Measurements from ENCODE around the gene PTPN13.
"Not testable (repeated sequence)": the region's sequence is repeated elsewhere in the genome, so short reads cannot be mapped to it uniquely, and the experiment has no call there.

Gene PTPN13

GRCh38 chr4:86653237-86653865 is 59.2 kb downstream of the PTPN13 start:
- DNase-seq: no peak

DNA sequence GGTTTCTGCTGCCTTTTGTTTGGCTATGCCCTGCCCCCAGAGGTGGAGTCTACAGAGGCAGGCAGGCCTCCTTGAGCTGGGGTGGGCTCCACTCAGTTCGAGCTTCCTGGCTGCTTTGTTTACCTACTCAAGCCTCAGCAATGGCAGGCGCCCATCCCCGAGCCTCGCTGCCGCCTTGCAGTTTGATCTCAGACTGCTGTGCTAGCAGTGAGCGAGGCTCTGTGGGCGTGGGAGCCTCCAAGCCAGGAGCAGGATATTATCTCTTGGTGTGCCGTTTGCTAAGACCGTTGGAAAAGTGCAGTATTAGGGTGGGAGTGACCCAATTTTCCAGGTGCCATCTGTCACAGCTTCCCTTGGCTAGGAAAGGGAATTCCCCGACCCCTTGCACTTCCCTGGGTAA is 62.7 kb downstream of the PTPN13 start:
- DNase-seq: not testable (repeated sequence)

- DNase-seq: no peak
Observed at GRCh38 chr4:86657382-86657781, 63.3 kb downstream of the PTPN13 start.

DNA sequence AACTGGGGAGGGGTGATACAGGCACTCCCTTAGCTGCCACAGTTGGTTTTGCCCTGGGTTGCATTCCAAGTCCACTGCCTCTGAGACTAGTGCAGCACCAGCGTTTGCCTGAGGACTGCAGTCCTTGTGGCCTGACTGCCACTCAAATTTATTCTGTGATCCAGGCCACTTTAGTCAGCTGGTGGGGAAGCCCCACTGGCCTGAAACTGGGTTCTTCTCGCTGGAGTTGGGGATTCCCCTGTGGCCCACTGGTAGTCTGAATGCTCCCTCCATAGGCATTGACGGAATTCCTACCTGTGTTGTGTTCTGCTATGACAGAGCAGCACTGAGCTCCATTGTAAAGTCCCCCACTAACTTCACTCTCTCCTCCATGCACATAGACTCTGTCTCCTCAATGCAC is 63.8 kb downstream of the PTPN13 start:
- no peak for DNase-seq

- DNase-seq: no peak
Observed at GRCh38 chr4:86660401-86660800, 66.3 kb downstream of the PTPN13 start.

DNA sequence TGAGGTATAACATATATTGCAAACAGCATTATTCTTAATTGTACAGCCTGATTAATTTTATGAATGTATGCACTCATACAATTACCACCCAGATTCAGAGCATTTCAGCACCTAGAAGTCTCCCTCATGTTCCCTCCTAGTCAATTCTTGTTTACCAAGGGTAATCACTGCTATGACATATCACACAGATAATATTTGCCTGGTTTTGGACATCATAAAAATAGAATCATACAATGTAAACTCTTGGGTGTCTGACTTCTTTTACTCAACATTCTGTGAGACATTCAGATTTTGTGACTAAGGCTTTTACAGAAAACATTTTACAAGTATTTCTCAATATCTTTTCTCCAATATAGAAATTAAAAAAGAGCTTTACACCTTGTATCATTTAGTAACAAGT is 66.9 kb downstream of the PTPN13 start:
- DNase-seq: no peak

- DNase-seq: no peak
Observed at GRCh38 chr4:86661418-86661817, 67.3 kb downstream of the PTPN13 start.

GRCh38 chr4:86664959-86665358 is 70.8 kb downstream of the PTPN13 start:
- peak; percentile 77 for DNase-seq

GRCh38 chr4:86670298-86670697 is 76.2 kb downstream of the PTPN13 start:
- DNase-seq: no peak

DNA sequence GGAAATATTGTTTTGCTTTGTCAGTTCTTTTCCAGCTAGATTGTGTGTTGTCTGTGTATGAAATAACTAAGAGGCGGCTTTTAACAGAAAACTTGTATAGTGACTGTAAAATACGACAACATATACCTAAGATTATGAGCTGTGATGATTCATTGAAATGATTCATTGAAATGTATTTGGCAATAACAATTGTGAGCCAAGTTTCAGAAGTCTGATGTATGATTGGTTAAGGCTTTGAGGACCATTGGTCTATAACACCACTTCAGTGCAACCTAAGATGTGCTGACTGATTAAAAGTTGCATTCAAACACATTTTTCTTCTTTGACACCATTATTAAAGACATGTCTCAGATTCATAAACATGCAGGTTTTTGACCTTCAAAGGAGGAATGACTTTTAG is 76.6 kb downstream of the PTPN13 start:
- DNase-seq: peak; percentile 60

DNA sequence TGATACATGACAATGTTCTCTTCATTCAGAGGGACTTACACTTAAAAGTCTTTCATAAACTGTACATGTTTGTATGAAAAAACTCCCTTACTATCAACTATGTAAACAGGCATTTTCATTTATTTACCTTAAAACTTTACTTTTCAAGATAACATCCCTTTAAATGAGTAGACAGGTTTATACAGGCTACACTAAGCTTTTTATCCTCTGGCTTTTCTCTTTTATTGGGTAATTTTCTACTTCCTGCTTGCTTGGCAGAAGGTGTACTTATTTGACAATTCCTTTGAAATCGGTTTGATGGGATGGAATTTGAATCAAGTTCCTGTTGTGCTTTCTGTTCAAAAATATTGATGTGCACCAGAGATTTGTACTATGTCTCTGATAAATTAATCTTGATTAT is 81.4 kb downstream of the PTPN13 start:
- DNase-seq: no peak

DNA sequence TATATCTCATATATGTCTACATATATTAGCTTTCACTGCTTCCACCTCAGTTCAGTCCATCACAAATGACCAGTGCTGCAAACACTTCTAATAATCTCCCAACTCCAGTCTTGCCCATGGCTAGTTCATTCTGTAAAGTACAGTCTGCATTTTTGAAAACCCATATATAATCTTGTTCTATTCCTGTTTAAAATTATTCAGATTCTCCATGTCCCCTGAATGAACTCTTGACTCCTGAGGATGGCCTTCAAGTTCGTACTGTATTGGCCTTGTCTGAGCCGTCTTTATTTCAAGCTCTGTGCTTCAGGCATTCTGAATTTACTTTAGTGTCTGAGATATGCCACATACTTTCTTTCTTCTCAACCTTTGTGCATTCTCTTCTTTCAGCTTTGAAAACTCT is 84.7 kb downstream of the PTPN13 start:
- DNase-seq: no peak

GRCh38 chr4:86679441-86679840 is 85.3 kb downstream of the PTPN13 start:
- no peak for DNase-seq

DNA sequence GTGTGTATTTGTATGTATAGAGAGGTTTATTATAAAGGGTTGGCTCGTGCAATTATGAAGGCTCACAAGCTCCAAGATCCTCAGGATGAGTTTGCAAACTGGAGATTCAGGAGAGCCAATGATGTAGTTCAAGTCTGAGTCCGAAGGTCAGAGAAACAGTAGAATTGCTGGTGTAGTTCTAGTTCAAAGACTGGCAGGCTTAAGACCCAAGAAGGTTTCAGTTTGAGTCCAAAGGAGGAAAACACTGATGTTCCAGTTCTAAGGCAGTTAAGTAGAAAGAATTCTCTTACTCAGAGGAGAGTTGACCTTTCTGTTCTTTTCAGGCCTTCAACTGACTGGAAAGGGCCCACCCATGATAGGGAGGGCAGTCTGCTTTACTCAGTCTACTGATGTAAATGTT is 89.1 kb downstream of the PTPN13 start:
- DNase-seq: no peak

DNA sequence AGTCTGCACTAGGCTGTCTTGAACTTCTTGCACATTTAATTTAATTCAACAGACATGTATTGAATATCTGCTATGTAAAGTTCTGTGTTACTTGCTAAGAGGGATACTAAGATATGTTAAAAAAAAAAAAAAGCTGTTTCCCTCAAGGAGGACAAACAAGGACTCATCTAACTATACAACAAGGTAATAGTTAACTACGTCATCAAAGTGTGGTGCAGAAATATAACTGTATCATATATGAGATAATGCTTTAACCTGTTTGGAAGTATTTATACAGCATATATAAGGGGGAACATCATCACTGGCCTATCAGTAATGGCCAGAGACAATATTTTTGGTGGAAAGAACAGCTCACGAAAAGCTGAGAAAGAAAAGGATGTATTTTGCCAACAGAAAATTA is 89.9 kb downstream of the PTPN13 start:
- DNase-seq: no peak

GRCh38 chr4:86685401-86685800 is 91.3 kb downstream of the PTPN13 start:
- DNase-seq: no peak

DNA sequence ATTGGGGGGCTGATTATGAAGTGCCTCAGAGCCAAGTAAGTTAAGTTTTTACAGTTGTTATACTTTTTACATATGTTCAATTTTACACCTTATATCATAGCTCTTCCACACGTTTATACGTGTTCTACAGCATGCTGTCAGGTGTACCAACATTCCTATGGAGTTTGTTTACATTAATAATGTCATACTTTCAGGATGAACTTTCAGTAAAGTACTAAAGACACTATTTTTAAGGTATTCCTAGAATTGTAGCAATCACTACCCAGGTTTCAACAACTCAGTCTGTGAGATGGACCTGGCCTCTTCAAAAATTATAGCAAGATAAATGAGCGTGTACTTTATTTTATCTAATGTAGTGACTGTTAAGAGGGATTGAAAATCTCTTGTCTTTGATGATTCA is 92.6 kb downstream of the PTPN13 start:
- DNase-seq: no peak

- DNase-seq: peak; percentile 41
Observed at GRCh38 chr4:86688026-86688425, 93.9 kb downstream of the PTPN13 start.

- DNase-seq: no peak
Observed at GRCh38 chr4:86704601-86705000, 110.5 kb downstream of the PTPN13 start.

DNA sequence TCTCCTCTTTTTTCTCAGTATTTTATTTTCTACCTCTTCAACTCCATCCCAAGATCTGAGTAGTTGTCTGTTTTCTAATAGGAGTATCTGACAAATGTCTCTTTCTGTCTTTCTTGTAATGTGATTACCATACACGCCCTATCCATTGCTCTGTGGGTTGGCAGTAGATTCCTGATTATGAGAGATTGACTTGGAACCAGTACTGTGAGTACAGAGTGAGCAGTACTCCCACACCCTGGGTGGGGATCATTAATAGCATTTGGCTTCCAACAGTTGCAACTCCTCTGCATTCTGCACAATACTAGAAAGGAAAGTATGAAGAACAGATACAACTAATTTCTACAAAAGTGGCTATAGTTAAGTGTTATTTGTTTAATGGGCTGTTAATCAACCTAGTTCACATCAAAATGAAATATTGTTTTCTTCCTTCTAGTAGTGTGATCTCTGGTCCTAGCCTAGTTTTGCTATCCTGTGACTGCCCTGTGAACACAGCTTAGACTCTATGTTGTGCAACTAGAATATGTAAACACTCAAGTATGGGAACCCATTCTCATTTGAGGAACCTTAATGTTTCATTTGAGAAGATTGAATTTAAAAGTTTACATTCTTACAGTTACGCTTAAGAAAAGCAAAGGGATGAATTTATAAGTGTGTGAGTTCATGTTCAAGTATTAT is 112.9 kb downstream of the PTPN13 start:
- DNase-seq: peak; percentile 28

- peak; percentile 56 for DNase-seq
Observed at GRCh38 chr4:86717651-86718050, 123.5 kb downstream of the PTPN13 start.

GRCh38 chr4:86718152-86718551 is 124.0 kb downstream of the PTPN13 start:
- no peak for DNase-seq

DNA sequence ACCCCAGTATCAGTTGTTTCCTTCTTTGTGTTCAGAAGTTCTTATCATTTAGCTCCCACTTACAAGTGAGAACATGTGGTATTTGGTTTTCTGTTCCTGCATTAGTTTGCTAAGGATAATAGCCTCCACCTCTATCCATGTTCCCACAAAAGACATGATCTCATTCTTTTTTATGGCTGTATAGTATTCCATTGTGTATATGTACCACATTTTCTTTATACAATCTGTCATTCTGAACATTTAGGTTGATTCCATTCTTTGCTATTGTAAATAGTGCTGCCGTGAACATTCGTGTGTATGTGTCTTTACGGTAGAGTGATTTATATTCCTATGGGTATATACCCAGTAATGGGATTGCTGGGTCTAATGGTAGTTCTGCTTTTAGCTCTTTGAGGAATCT is 125.0 kb downstream of the PTPN13 start:
- not testable (repeated sequence) for DNase-seq

GRCh38 chr4:86720508-86721068 is 126.5 kb downstream of the PTPN13 start:
- no peak for DNase-seq

DNA sequence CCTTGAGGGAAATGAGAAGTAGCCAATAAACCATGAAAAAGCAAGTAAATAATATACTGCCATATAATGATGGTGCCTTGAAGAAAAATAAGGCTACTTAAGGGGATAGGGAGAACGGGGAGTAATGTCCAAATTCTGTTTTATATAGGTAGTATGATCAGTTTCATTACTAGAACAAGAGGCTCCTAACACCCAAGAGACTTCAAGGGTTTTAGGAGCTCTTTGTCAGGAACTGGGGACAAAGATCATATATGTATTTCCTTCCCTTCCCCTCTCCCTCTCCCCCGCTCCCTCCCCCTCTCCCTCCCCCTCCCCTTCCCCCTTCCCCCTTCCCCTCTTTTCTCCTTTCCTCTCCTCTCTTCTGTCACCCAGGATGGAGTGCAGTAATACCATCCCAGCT is 127.3 kb downstream of the PTPN13 start:
- DNase-seq: no peak
